Tibial artery (tissue), 4 donors: ENCODE data around the gene TEDC2.
"Not testable (repeated sequence)": the region's sequence is repeated elsewhere in the genome, so short reads cannot be mapped to it uniquely, and the experiment has no call there.

Source experiments
- DNase-seq, 2 donors: peaks; one replicate each; pipeline ENCODE4 v3.0.0-alpha.2; 2019
- H3K27ac ChIP-seq, 2 donors: fragments of 200-600 bp; sonication (generic) in 1 of 2; 1 replicate in 1 of 2; 2 replicates in 1 of 2; pipeline ENCODE4 v1.5.1; 2018 to 2019; ENCODE audit warnings: mild to moderate bottlenecking in 1 of 2
- H3K27me3 ChIP-seq, 2 donors: fragments of 200-600 bp; sonication (generic) in 1 of 2; one replicate each; pipeline versions ENCODE4 v1.5.1 to v1.6.0; 2016 to 2019
- H3K36me3 ChIP-seq, 3 donors: fragments of 200-600 bp; sonication (generic) in 2 of 3; one replicate each; pipeline ENCODE4 v1.5.1; 2016 to 2019; ENCODE audit warnings: mild to moderate bottlenecking in 2 of 3
- H3K4me1 ChIP-seq, 4 donors: fragments of 200-600 bp; sonication (generic) in 2 of 4; 1 replicate in 3 of 4; 2 replicates in 1 of 4; pipeline ENCODE4 v1.5.1; 2016 to 2019
- H3K4me3 ChIP-seq, 2 donors: fragments of 200-600 bp; sonication (generic) in 1 of 2; 1 replicate in 1 of 2; 2 replicates in 1 of 2; pipeline ENCODE4 v1.5.1; 2018 to 2019; ENCODE audit warnings: mild to moderate bottlenecking in 2 of 2
- H3K9me3 ChIP-seq, 3 donors: fragments of 200-600 bp; sonication (generic) in 1 of 3; one replicate each; pipeline ENCODE4 v1.5.1; 2016 to 2019
- intact Hi-C: fragments of 100-400 bp; cut with DNase I; formaldehyde crosslinking; loops from one replicate; pipeline ENCODE4 v1.15.0; 2023; ENCODE audit warnings: low total_unique reads
- TF ChIP-seq, protein P1 (sequence below), 2 experiments: fragments of 200-600 bp in 1 of 2; fragments of 450-650 bp in 1 of 2; IDR thresholded peaks; one replicate each; pipeline ENCODE4 v1.5.1; 2017 to 2019; ENCODE audit warnings: antibody characterized with exemption in 2 of 2, mild to moderate bottlenecking in 1 of 2, moderate library complexity in 1 of 2

Gene TEDC2

DNA sequence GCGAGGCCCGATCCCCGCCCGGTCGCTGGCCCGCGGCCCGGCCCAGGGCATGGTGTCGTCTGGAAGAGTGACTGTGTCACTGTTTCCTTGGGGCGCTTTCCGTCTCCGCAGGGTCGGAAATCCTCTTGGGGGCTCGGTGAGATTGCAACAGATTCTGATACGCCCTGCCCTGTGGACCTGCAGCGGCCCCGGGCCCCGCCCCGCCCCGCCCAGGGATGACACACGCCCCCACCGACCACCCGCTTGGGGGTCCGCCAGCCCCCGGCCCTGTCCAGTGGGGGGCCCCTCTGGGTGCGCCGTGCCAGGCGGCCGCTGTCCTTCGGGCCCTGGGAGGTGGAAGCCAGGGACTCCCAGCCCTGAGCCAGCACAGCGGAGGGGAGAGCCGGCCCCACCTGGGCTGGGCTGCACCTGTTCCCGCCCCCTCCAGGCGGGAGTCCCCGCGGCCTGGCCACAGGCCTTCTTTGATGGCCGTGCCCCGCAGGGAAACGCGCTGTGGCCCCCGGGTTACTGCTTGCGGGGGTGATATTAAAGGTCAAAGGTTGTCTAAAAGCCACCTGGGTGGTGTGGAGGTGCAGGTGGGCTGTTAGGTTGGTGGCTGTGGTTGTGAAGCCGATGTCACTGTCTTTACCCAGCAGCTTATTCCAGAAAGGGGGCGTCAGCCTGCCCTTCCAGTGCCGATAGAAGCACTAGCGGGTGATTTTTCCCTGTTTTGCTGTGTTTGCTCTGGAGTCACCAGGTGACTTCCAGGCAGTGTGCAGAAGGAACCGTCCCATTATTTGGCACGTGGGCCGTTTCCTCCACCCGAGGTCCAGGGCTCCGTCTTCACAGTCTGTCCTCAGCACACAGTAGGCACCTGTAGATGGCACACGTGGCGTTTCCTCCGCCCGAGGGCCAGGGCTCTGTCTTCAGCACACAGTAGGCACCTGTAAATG is 15.8 kb downstream of the TEDC2 start:
- Histone ChIP-seq H3K4me1 (peaks cover 6 to 49% (median 38%) of the 10 kb centered on the region in 4 donors), H3K4me3 (peak overlapping the region; percentile 74 to 78), H3K27ac (peak overlapping the region in 1 of 2 donors; percentile 44), H3K9me3 (no peaks in the 10 kb centered on the region), H3K36me3 (no peaks in the 10 kb centered on the region), H3K27me3 (peaks cover 6 to 29% of the 10 kb centered on the region in 2 donors)
- intact Hi-C loops: loop anchor here (10.0 kb wide), 1 partner anchor 131 kb away; the partner anchor contains the start of gene ABCA3
- DNase-seq: no peak
- TF ChIP-seq, protein P1, sequence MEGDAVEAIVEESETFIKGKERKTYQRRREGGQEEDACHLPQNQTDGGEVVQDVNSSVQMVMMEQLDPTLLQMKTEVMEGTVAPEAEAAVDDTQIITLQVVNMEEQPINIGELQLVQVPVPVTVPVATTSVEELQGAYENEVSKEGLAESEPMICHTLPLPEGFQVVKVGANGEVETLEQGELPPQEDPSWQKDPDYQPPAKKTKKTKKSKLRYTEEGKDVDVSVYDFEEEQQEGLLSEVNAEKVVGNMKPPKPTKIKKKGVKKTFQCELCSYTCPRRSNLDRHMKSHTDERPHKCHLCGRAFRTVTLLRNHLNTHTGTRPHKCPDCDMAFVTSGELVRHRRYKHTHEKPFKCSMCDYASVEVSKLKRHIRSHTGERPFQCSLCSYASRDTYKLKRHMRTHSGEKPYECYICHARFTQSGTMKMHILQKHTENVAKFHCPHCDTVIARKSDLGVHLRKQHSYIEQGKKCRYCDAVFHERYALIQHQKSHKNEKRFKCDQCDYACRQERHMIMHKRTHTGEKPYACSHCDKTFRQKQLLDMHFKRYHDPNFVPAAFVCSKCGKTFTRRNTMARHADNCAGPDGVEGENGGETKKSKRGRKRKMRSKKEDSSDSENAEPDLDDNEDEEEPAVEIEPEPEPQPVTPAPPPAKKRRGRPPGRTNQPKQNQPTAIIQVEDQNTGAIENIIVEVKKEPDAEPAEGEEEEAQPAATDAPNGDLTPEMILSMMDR (IDR thresholded peaks at IDR 0.05): no peak

DNA sequence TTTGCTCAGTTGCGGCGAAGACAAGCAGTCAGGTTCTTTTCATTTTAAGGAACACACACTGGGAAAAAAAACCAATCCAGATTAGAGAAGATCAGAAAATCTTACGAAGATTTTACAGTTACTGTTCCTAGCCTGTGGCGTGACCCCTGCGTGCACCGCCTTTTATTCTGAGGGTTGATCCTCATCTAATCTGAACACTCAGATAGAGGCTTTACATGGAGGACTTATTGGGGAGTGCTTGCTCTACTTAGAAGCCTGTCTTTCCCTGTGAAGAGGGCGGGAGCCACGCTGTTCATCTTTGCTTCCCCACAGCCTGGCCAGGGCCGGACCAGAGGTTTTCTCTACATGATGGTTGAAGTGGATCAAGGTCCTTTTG is 16.4 kb downstream of the TEDC2 start:
- TF ChIP-seq, protein P1 (IDR thresholded peaks at IDR 0.05): no peak
- Histone ChIP-seq H3K4me1 (peaks cover 0 to 42% (median 32%) of the 10 kb centered on the region in 4 donors), H3K9me3 (no peaks in the 10 kb centered on the region), H3K27ac (no peak overlapping the region), H3K27me3 (peaks cover under 1 to 23% of the 10 kb centered on the region in 2 donors), H3K36me3 (no peaks in the 10 kb centered on the region), H3K4me3 (no peak overlapping the region)
- no peak for DNase-seq
- intact Hi-C loops: loop anchor here (10.0 kb wide), 1 partner anchor 132 kb away; the partner anchor contains the start of gene ABCA3

DNA sequence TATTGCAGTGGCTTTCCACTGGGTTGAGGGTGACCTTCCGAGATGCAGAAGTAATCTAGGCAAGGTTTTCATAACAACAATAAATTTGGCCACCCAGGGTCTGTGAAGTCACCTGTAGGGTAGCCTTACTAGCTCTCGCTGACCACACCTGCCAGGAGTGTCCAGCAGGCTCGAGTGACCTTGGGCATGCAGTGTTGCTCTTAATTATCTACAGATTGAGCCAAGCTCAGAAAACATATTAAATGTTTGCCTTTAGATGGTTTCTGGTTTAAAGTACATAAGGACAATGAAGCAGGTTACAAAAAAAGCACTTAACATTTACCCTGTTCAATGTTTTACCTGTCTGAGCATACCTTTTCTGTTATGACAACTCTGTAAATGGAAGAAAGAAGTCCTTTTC is 16.8 kb downstream of the TEDC2 start:
- H3K27me3 ChIP-seq: peaks cover 0 to 19% of the 10 kb centered on the region in 2 donors
- TF ChIP-seq, protein P1 (IDR thresholded peaks at IDR 0.05): no peak
- no peak overlapping the region for H3K27ac ChIP-seq
- H3K9me3 ChIP-seq: no peaks in the 10 kb centered on the region
- intact Hi-C loops: loop anchor here (10.0 kb wide), 1 partner anchor 132 kb away; the partner anchor contains the start of gene ABCA3
- DNase-seq: no peak
- no peaks in the 10 kb centered on the region for H3K36me3 ChIP-seq
- no peak overlapping the region for H3K4me3 ChIP-seq
- H3K4me1 ChIP-seq: peaks cover 0 to 38% (median 28%) of the 10 kb centered on the region in 4 donors

DNA sequence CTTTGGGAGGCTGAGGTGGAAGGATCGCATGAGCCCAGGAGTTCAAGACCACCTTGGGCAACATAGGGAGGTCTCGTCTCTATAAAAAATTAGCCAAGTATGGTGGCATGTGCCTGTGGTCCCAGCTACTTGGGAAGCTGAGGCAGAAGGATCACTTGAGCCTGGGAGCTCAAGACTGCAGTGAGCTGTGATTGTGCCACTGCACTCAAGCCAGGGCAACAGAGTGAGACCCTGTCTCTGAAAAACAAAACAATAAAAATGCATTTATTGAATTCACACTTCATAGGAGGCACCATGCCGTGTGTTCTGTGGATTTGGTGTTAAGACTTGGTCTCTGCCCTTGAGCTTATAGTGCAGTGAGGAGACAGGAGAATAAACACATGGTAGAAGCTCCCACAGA is 17.4 kb downstream of the TEDC2 start:
- intact Hi-C loops: loop anchor here (10.0 kb wide), 1 partner anchor 133 kb away; the partner anchor contains the start of gene ABCA3
- H3K36me3 ChIP-seq: no peaks in the 10 kb centered on the region
- peaks cover 0 to 37% (median 26%) of the 10 kb centered on the region in 4 donors for H3K4me1 ChIP-seq
- no peaks in the 10 kb centered on the region for H3K9me3 ChIP-seq
- H3K27ac ChIP-seq: no peak overlapping the region
- no peak overlapping the region for H3K4me3 ChIP-seq
- H3K27me3 ChIP-seq: peaks cover 0 to 13% of the 10 kb centered on the region in 2 donors
- DNase-seq: no peak
- TF ChIP-seq, protein P1 (IDR thresholded peaks at IDR 0.05): no peak

DNA sequence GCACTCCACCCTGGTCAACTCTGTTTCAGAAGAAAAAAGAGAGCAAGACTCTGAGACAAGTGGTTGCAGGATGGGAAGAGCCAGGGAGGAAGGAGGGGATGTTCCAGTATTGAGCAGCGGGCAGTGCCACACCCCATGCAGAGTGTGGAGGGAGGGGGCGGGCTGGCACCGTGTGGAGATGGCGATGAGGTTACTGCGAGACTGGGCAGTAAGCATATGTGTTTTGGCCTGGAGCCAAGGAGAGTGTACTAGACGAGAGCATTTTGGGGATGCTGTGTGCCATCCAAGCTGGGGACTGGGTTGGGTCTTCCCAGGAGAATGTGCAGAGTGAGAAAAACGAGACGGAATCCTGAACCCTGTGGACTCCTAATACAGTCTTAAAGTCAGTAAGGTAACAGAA is 18.4 kb downstream of the TEDC2 start:
- H3K27ac ChIP-seq: no peak overlapping the region

DNA sequence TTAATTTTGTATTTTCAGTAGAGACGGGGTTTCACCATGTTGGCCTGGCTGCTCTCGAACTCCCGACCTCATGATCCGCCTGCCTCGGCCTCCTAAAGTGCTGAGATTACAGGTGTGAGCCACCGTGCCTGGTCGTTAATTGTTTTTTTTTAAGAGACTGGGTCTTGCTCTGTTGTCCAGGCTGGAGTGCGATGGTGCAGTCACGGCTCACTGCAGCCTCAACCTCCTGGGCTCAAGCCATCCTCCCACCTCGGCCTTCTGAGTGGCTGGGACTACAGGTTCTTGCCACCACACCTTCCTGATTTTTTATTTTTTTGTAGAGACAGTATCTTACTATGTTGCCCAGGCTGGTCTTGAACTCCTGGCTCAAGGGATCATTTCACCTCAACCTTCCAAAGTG is 20.1 kb downstream of the TEDC2 start:
- not testable (repeated sequence) for H3K27ac ChIP-seq, H3K36me3 ChIP-seq, H3K9me3 ChIP-seq, H3K27me3 ChIP-seq, DNase-seq, H3K4me3 ChIP-seq
- intact Hi-C loops: loop anchor here (10.0 kb wide), 1 partner anchor 135 kb away; the partner anchor contains the start of gene ABCA3
- peaks cover 0 to 39% (median 16%) of the 10 kb centered on the region in 4 donors for H3K4me1 ChIP-seq

More for the DNA sequence above, 18.4 kb downstream of the TEDC2 start:
- TF ChIP-seq, protein P1 (IDR thresholded peaks at IDR 0.05): no peak
- intact Hi-C loops: loop anchor here (10.0 kb wide), 1 partner anchor 133 kb away; the partner anchor contains the start of gene ABCA3
- Histone ChIP-seq H3K9me3 (no peaks in the 10 kb centered on the region), H3K4me3 (no peak overlapping the region), H3K36me3 (no peaks in the 10 kb centered on the region), H3K4me1 (peaks cover 0 to 39% (median 27%) of the 10 kb centered on the region in 4 donors), H3K27me3 (peaks cover 0 to 3% of the 10 kb centered on the region in 2 donors)
- DNase-seq: no peak
